Prostate gland (tissue), 2 donors: ENCODE results near the gene UMPS. TPM values are rescaled to one million over a fixed set of nuclear protein-coding genes. Genes with fewer than 3 reads are reported as not detected.

Experiments
- DNase-seq: peaks from one replicate; pipeline ENCODE4 v3.0.0-alpha.2; 2019; ENCODE audit warnings: low spot score
- H3K27ac ChIP-seq, 2 donors: fragments of 200-600 bp; sonication (generic); 2 replicates each; pipeline ENCODE4 v1.5.1; 2017 to 2019
- H3K27me3 ChIP-seq: fragments of 200-600 bp; sonication (generic); replicated peaks from 2 replicates; pipeline ENCODE4 v1.5.1; 2019; ENCODE audit not compliant: insufficient read depth
- H3K36me3 ChIP-seq, 2 donors: fragments of 200-600 bp; sonication (generic); 1 replicate in 1 of 2; 2 replicates in 1 of 2; pipeline versions ENCODE4 v1.5.1 to v1.8.1; 2017 to 2019
- H3K4me1 ChIP-seq: fragments of 200-600 bp; sonication (generic); replicated peaks from 2 replicates; pipeline ENCODE4 v1.5.1; 2019
- H3K4me3 ChIP-seq, 2 donors: fragments of 200-600 bp; sonication (generic); 2 replicates each; pipeline ENCODE4 v1.5.1; 2017 to 2019
- H3K9me3 ChIP-seq: fragments of 200-600 bp; sonication (generic); 2 replicates; pipeline ENCODE4 v1.5.1; 2017
- POLR2A ChIP-seq: fragments of 450-650 bp; IDR thresholded peaks from one replicate; pipeline ENCODE4 v1.6.1; 2016; ENCODE audit warnings: antibody characterized with exemption, mild to moderate bottlenecking
- POLR2AphosphoS5 ChIP-seq: sonication (generic); formaldehyde crosslinking; IDR thresholded peaks from one replicate; pipeline ENCODE4 v1.6.1; 2017; ENCODE audit warnings: antibody characterized with exemption
- WGBS: methylation state at CpG from one replicate; pipeline ENCODE4 v1.1.5; 2018; 5-methylcytosine and 5-hydroxymethylcytosine counted together
- intact Hi-C: fragments of 100-400 bp; cut with DNase I; formaldehyde crosslinking; loops from one replicate; pipeline ENCODE4 v1.14.2; 2022
- total RNA-seq, 2 donors: library from RNA; depleted of rRNA; stranded (reverse); fragments of >200 nt; gene quantifications; one replicate each; pipeline ENCODE4 v1.1.0, GENCODE V29; 2016
- TF ChIP-seq, protein P1 (sequence below), 4 experiments: fragments of 200-600 bp in 2 of 4; fragments of 450-650 bp in 2 of 4; sonication (generic) in 2 of 4; IDR thresholded peaks; 1 replicate in 3 of 4; 2 replicates in 1 of 4; pipeline ENCODE4 v1.5.1; 2016 to 2019; ENCODE audit warnings: antibody characterized with exemption in 4 of 4, mild to moderate bottlenecking in 2 of 4, moderate library complexity in 2 of 4

UMPS gene
- total RNA-seq, 2 donors from 2014 or later, result 22.2 to 23.5 TPM

DNA sequence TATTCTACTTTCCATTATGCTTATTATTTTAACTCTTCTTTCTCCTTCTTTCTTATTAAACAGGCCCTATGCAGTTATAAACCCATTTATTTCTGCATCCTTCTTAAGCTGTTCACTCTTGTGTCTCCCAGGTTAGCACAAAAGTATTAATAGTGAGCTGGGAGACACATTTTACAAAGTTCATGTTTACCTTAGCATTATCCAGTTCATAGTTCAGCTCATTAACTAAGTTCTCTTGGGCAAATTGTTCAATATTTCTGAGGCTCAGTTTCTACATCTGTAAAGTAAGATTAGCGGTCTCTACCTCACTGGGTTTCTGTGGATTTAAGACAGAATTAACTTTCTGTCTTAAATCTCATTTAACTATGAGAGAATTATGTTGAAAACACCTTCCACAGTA is 31.2 kb upstream of the UMPS start:
- no peak overlapping the region for H3K27ac ChIP-seq
- 100% methylated on average over 1 of the region's 1 CpG for WGBS
- TF ChIP-seq POLR2AphosphoS5 (no peak), POLR2A (no peak)
- TF ChIP-seq, protein P1, sequence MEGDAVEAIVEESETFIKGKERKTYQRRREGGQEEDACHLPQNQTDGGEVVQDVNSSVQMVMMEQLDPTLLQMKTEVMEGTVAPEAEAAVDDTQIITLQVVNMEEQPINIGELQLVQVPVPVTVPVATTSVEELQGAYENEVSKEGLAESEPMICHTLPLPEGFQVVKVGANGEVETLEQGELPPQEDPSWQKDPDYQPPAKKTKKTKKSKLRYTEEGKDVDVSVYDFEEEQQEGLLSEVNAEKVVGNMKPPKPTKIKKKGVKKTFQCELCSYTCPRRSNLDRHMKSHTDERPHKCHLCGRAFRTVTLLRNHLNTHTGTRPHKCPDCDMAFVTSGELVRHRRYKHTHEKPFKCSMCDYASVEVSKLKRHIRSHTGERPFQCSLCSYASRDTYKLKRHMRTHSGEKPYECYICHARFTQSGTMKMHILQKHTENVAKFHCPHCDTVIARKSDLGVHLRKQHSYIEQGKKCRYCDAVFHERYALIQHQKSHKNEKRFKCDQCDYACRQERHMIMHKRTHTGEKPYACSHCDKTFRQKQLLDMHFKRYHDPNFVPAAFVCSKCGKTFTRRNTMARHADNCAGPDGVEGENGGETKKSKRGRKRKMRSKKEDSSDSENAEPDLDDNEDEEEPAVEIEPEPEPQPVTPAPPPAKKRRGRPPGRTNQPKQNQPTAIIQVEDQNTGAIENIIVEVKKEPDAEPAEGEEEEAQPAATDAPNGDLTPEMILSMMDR (IDR thresholded peaks at IDR 0.05), result no peak

DNA sequence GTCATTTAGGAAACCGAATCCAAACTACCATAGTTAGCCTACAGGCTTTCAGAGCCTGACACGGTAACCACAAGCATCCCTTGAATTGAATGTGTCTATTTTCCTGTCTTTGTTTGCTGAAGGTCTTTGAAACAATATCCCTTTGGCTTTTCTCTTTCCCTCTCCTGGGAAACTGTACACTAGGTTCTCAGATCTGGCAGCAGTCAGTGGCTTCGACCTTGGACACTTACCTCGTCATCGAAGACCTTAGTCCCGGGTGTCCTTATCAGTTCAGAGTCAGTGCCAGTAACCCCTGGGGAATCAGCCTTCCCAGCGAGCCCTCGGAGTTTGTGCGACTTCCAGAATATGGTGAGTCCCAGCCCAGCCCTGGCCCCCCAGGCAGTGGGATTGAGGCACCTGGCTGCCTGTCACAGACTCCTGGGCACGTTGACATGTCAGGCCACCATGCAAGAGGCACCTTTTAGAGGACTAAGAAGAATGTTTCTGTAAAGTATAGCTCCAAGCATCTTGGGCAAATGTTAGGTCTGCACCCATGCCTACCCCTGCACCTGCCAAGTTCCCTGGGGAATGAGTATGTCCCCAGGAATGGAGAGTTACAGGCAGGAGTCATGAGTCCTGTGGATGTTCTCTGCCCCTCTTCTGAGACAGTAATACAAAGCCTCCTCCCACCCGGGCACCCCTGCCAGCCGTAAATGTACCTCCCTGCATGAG is 30.4 kb upstream of the UMPS start:
- no peak for DNase-seq
- intact Hi-C loops, result no loop called here

More for the DNA sequence above, 31.2 kb upstream of the UMPS start:
- intact Hi-C loops, result no loop called here
- Histone ChIP-seq H3K4me1 (no peaks in the 10 kb centered on the region), H3K36me3 (no peaks in the 10 kb centered on the region), H3K9me3 (no peaks in the 10 kb centered on the region), H3K27me3 (no peaks in the 10 kb centered on the region), H3K4me3 (no peak overlapping the region)
- DNase-seq, result no peak

DNA sequence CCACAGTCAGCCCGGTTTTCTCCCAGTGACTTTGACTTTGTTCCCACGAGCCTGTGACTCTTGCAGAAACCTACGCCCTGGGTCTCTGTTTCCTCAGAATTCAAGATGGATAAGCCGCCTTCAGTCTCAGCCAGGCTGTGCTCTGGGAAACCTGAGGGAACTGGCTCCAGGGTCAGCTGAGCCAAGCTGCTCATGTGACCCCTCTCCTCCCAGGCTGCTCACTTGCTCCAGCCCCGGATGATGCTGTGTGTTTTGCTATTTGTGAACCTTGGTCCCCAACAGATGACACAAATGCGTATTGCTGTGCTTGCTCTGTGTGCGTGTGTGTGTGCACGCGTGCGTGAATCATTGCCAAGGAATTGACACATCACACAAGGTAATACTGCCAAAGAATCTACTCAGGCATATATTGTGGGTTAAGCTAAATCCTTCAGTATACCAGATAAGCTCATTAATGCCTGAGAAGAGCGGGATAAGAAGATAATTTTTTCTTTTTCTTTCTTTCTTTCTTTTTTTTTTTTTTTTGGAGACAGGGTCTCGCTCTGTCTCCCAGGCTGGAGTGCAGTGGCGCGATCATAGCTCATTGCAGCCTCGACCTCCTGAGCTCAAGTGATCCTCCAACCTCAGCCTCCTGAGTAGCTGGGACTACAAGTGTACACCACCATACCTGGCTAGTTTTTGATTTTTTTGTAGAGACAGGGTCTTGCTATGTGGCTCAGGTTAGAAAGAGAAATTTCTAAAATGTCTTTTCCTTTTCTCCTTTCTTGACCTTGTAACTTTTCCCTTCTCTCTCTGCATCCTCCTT is 29.2 kb upstream of the UMPS start:
- H3K4me3 ChIP-seq, result no peak overlapping the region
- 92% methylated on average over 15 of the region's 15 CpGs for WGBS
- intact Hi-C loops, result no loop called here
- H3K9me3 ChIP-seq, result no peaks in the 10 kb centered on the region
- no peak for DNase-seq
- no peaks in the 10 kb centered on the region for H3K27me3 ChIP-seq
- no peak overlapping the region for H3K27ac ChIP-seq
- TF ChIP-seq POLR2A (no peak), POLR2AphosphoS5 (no peak)
- TF ChIP-seq, protein P1 (IDR thresholded peaks at IDR 0.05), result no peak
- no peaks in the 10 kb centered on the region for H3K36me3 ChIP-seq
- no peaks in the 10 kb centered on the region for H3K4me1 ChIP-seq

More for the DNA sequence above, 30.4 kb upstream of the UMPS start:
- Histone ChIP-seq H3K9me3 (no peaks in the 10 kb centered on the region), H3K36me3 (no peaks in the 10 kb centered on the region), H3K27ac (no peak overlapping the region), H3K4me1 (no peaks in the 10 kb centered on the region), H3K27me3 (no peaks in the 10 kb centered on the region), H3K4me3 (no peak overlapping the region)
- 73% methylated on average over 12 of the region's 12 CpGs for WGBS
- no peak for TF ChIP-seq POLR2AphosphoS5
- TF ChIP-seq, protein P1 (IDR thresholded peaks at IDR 0.05), result no peak
- no peak for TF ChIP-seq POLR2A

DNA sequence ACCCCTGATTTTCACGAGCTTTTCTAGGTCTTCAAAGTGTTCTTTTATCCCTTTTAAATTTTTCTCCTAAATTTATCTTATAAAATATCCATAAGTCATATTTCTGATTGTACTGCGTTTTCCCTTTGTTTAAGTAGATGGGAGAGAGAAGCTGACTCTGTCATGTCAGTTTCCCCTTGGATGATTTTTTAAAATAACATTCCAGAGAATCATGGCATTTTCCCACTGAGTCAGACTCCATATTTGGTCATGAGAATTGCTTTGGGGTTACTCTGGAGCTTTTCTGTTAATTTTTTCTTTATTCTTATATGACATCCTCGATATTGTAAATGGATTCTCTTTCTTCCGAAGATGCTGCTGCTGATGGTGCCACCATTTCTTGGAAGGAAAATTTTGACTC is 28.6 kb upstream of the UMPS start:
- no peaks in the 10 kb centered on the region for H3K36me3 ChIP-seq
- no peaks in the 10 kb centered on the region for H3K27me3 ChIP-seq
- no peak overlapping the region for H3K4me3 ChIP-seq
- TF ChIP-seq, protein P1 (IDR thresholded peaks at IDR 0.05), result no peak
- no peak for TF ChIP-seq POLR2A
- no peak for TF ChIP-seq POLR2AphosphoS5
- whole genome bisulfite sequencing, result 77% methylated on average over 4 of the region's 4 CpGs
- H3K4me1 ChIP-seq, result no peaks in the 10 kb centered on the region
- H3K27ac ChIP-seq, result no peak overlapping the region
- H3K9me3 ChIP-seq, result no peaks in the 10 kb centered on the region
- DNase-seq, result no peak
- intact Hi-C loops, result no loop called here
